K562 (cell line): ENCODE data around the gene SLC6A9. TPM values are rescaled to one million over a fixed set of nuclear protein-coding genes. Genes with fewer than 3 reads are reported as not detected.

Source experiments
- ARID1B ChIP-seq: fragments of 450-650 bp; IDR thresholded peaks from 2 replicates; pipeline ENCODE4 v1.6.1; 2016; ENCODE audit warnings: antibody characterized with exemption, mild to moderate bottlenecking, inconsistent platforms
- CEBPB ChIP-seq: fragments of 450-650 bp; IDR thresholded peaks from 2 replicates; pipeline ENCODE4 v1.6.1; 2016; ENCODE audit warnings: missing genetic modification characterization, missing compliant biosample characterization
- CXXC5 ChIP-seq: fragments of 250-450 bp; sonication (Bioruptor Pico); IDR thresholded peaks from 2 replicates; pipeline ENCODE4 v1.8.0; 2022; ENCODE audit warnings: inconsistent platforms, mild to moderate bottlenecking, moderate library complexity
- DMBX1 ChIP-seq: fragments of 250-450 bp; sonication (Bioruptor Pico); IDR thresholded peaks from 2 replicates; pipeline ENCODE4 v1.8.0; 2022; ENCODE audit warnings: inconsistent platforms, mild to moderate bottlenecking, moderate library complexity, borderline replicate concordance
- EHMT2 ChIP-seq: fragments of 450-650 bp; IDR thresholded peaks from 2 replicates; pipeline ENCODE4 v1.6.1; 2018; ENCODE audit warnings: antibody characterized with exemption
- HCFC1 ChIP-seq: IDR thresholded peaks from 2 replicates; pipeline ENCODE4 v1.6.1; 2012; ENCODE audit warnings: low read depth, low read length, improper control_type of control experiment
- MYBL2 ChIP-seq, 2 experiments: fragments of 450-650 bp in 1 of 2; sonication (generic) in 1 of 2; formaldehyde crosslinking in 1 of 2; IDR thresholded peaks; 2 replicates each; pipeline versions ENCODE4 v1.6.1 to v1.8.1; 2017 to 2022; ENCODE audit warnings: borderline replicate concordance in 1 of 2, inconsistent platforms in 1 of 2, low read depth in 1 of 2, mild to moderate bottlenecking in 1 of 2, missing genetic modification reagents in 1 of 2, moderate library complexity in 1 of 2
- SAP30 ChIP-seq: fragments of 200-600 bp; sonication (generic); IDR thresholded peaks from 2 replicates; pipeline ENCODE4 v1.6.1; 2012; ENCODE audit warnings: borderline replicate concordance, low read depth, mild to moderate bottlenecking, moderate library complexity, low read length, control low read depth, inconsistent platforms; ENCODE audit not compliant: insufficient read depth, poor library complexity, severe bottlenecking
- SRSF1 ChIP-seq: fragments of 200-400 bp; formaldehyde crosslinking; IDR thresholded peaks from 2 replicates; pipeline ENCODE4 v1.6.1; 2017; ENCODE audit warnings: mild to moderate bottlenecking, low read depth, low read length, moderate library complexity
- TAL1 ChIP-seq: fragments of 450-650 bp; IDR thresholded peaks from 2 replicates; pipeline ENCODE4 v1.6.1; 2016; ENCODE audit warnings: mild to moderate bottlenecking
- TEAD1 ChIP-seq, 2 experiments: fragments of 450-650 bp in 1 of 2; sonication (generic) in 1 of 2; formaldehyde crosslinking; IDR thresholded peaks; 2 replicates each; pipeline versions ENCODE4 v1.4.0 to v1.8.0; 2020 to 2022; ENCODE audit warnings: mild to moderate bottlenecking in 2 of 2, missing genetic modification reagents in 1 of 2
- TFAM ChIP-seq: fragments of 250-450 bp; sonication (Bioruptor Pico); conservative IDR thresholded peaks from 2 replicates; pipeline ENCODE4 v1.5.0; 2021; ENCODE audit warnings: mild to moderate bottlenecking, moderate library complexity
- ZNF143 ChIP-seq: sonication (generic); formaldehyde crosslinking; IDR thresholded peaks from 2 replicates; pipeline ENCODE4 v1.9.0; 2022; ENCODE audit warnings: mild to moderate bottlenecking, missing genetic modification reagents
- ZNF644 ChIP-seq: fragments of 200-800 bp; sonication (Bioruptor generic); IDR thresholded peaks from 2 replicates; pipeline ENCODE4 v1.6.1; 2016; ENCODE audit warnings: low read depth, missing genetic modification characterization, missing compliant biosample characterization
- polyA plus RNA-seq, 8 experiments: library from polyadenylated mRNA; depleted of rRNA in 4 of 8; stranded (reverse) in 5 of 8; unstranded in 3 of 8; fragments of >200 nt; fragmentation: Nextera tagmentation in 2 of 8; fragmentation: Illumina TruSeq in 1 of 8; extraction: Ambion mirVana in 2 of 8; extraction: Trizol in 1 of 8; gene quantifications; 2 replicates each; pipeline versions ENCODE4 v1.2.1 to v1.2.3, GENCODE V29; 2011 to 2014; ENCODE audit warnings: inconsistent platforms in 1 of 8, missing spikeins in 1 of 8
- total RNA-seq, 7 experiments: library from RNA; depleted of rRNA in 6 of 7; stranded (reverse); fragments of >200 nt in 6 of 7; fragmentation: Illumina TruSeq in 2 of 7; extraction: Trizol in 2 of 7; gene quantifications; 2 replicates each; pipeline versions ENCODE4 v1.2.1 to v1.2.3, GENCODE V29; 2011 to 2021; ENCODE audit warnings: low replicate concordance in 1 of 7
- TF ChIP-seq, protein P1 (sequence below): sonication (generic); formaldehyde crosslinking; IDR thresholded peaks from 2 replicates; pipeline ENCODE4 v1.8.1; 2023; ENCODE audit warnings: mild to moderate bottlenecking, missing genetic modification reagents, moderate library complexity
- TF ChIP-seq, protein P2 (sequence below), 2 experiments: fragments of 450-650 bp in 1 of 2; IDR thresholded peaks; 2 replicates each; pipeline ENCODE4 v1.6.1; 2011 to 2017; ENCODE audit warnings: low read depth in 2 of 2, antibody characterized with exemption in 1 of 2, borderline replicate concordance in 1 of 2, low read length in 1 of 2, mild to moderate bottlenecking in 1 of 2, mixed read lengths in 1 of 2; ENCODE audit not compliant: control insufficient read depth in 1 of 2
- TF ChIP-seq, protein P3 (sequence below): sonication (generic); formaldehyde crosslinking; IDR thresholded peaks from 2 replicates; pipeline ENCODE4 v1.8.0; 2022; ENCODE audit warnings: mild to moderate bottlenecking, missing genetic modification reagents

SLC6A9 gene
- total and polyA plus RNA-seq, 9 of the 15 experiments (the other 6 are each of a cell fraction or from before 2014, with no cell fraction given): 0.17 to 18.7 (median 2.9) TPM

DNA sequence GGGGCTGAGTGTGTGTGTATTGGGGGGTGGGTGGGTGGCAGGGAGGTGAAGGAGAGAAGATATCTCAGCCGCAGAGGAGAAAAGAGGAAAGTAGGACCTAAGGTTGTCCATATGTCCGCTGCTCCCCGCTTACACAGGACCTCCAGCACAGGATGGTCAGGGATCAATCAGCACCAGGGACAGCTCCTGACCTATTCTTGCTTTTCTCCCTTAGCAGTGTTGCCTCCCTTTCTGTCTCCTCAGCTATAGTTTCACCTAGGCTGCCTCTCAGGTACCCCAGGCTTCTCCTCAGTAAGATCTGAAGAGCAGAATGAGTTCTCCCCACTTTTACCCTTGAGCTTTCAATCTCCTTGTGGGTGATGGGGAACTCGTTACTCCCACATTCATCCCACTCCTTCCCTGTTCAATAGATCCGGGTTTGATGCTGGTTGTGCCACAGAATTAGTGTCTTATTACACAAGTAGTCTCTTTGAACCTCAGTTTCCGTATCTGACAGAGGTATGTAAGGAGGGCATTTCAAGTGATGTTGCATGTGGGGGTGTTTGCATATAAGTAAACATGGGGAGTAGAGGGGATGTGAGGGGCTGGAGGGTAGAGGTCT is 62.8 kb downstream of the SLC6A9 start (continued):
- TF ChIP-seq SAP30 (no peak), TEAD1 (CRISPR knock-in tag; IDR thresholded peaks at IDR 0.05) (peak in 1 of 2 experiments; percentile 19; a peak in 1 of 4 replicates), SRSF1 (no peak), CXXC5 (peak; percentile 38; the same call in 1 of the 2 replicates), ZNF143 (CRISPR knock-in tag) (peak; percentile 46; the same call in 1 of the 2 replicates), EHMT2 (peak; percentile 99), CEBPB (tag) (no peak), DMBX1 (CRISPR knock-in tag) (peak; percentile 63; the same call in 1 of the 2 replicates), TAL1 (no peak), TFAM (CRISPR knock-in tag) (no peak), HCFC1 (0 out of 2 replicates have a peak, but pooled peaks have one; percentile 24), ZNF644 (tag) (0 out of 2 replicates have a peak, but pooled peaks have one; percentile 53), ARID1B (no peak), MYBL2 (IDR thresholded peaks at IDR 0.05; ENCODE audit: low read depth) (no peak), MYBL2 (CRISPR knock-in tag; IDR thresholded peaks at IDR 0.05; ENCODE audit: borderline replicate concordance) (no peak)
- TF ChIP-seq, protein P1, sequence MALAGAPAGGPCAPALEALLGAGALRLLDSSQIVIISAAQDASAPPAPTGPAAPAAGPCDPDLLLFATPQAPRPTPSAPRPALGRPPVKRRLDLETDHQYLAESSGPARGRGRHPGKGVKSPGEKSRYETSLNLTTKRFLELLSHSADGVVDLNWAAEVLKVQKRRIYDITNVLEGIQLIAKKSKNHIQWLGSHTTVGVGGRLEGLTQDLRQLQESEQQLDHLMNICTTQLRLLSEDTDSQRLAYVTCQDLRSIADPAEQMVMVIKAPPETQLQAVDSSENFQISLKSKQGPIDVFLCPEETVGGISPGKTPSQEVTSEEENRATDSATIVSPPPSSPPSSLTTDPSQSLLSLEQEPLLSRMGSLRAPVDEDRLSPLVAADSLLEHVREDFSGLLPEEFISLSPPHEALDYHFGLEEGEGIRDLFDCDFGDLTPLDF (CRISPR knock-in tag): no peak
- TF ChIP-seq, protein P2, sequence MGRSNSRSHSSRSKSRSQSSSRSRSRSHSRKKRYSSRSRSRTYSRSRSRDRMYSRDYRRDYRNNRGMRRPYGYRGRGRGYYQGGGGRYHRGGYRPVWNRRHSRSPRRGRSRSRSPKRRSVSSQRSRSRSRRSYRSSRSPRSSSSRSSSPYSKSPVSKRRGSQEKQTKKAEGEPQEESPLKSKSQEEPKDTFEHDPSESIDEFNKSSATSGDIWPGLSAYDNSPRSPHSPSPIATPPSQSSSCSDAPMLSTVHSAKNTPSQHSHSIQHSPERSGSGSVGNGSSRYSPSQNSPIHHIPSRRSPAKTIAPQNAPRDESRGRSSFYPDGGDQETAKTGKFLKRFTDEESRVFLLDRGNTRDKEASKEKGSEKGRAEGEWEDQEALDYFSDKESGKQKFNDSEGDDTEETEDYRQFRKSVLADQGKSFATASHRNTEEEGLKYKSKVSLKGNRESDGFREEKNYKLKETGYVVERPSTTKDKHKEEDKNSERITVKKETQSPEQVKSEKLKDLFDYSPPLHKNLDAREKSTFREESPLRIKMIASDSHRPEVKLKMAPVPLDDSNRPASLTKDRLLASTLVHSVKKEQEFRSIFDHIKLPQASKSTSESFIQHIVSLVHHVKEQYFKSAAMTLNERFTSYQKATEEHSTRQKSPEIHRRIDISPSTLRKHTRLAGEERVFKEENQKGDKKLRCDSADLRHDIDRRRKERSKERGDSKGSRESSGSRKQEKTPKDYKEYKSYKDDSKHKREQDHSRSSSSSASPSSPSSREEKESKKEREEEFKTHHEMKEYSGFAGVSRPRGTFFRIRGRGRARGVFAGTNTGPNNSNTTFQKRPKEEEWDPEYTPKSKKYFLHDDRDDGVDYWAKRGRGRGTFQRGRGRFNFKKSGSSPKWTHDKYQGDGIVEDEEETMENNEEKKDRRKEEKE (IDR thresholded peaks at IDR 0.05; ENCODE audit: borderline replicate concordance in 1 of 2, control insufficient read depth in 1 of 2, low read depth in 2 of 2, low read length in 1 of 2): no peak
- TF ChIP-seq, protein P3, sequence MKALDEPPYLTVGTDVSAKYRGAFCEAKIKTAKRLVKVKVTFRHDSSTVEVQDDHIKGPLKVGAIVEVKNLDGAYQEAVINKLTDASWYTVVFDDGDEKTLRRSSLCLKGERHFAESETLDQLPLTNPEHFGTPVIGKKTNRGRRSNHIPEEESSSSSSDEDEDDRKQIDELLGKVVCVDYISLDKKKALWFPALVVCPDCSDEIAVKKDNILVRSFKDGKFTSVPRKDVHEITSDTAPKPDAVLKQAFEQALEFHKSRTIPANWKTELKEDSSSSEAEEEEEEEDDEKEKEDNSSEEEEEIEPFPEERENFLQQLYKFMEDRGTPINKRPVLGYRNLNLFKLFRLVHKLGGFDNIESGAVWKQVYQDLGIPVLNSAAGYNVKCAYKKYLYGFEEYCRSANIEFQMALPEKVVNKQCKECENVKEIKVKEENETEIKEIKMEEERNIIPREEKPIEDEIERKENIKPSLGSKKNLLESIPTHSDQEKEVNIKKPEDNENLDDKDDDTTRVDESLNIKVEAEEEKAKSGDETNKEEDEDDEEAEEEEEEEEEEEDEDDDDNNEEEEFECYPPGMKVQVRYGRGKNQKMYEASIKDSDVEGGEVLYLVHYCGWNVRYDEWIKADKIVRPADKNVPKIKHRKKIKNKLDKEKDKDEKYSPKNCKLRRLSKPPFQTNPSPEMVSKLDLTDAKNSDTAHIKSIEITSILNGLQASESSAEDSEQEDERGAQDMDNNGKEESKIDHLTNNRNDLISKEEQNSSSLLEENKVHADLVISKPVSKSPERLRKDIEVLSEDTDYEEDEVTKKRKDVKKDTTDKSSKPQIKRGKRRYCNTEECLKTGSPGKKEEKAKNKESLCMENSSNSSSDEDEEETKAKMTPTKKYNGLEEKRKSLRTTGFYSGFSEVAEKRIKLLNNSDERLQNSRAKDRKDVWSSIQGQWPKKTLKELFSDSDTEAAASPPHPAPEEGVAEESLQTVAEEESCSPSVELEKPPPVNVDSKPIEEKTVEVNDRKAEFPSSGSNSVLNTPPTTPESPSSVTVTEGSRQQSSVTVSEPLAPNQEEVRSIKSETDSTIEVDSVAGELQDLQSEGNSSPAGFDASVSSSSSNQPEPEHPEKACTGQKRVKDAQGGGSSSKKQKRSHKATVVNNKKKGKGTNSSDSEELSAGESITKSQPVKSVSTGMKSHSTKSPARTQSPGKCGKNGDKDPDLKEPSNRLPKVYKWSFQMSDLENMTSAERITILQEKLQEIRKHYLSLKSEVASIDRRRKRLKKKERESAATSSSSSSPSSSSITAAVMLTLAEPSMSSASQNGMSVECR (CRISPR knock-in tag): peak; percentile 54; the same call in 1 of the 2 replicates
